Left ventricle myocardium inferior (tissue), 1 donor: ENCODE data around the gene TESPA1. TPM values are rescaled to one million over a fixed set of nuclear protein-coding genes. Genes with fewer than 3 reads are reported as not detected.
"Not testable (repeated sequence)": the region's sequence is repeated elsewhere in the genome, so short reads cannot be mapped to it uniquely, and the experiment has no call there.

ENCODE experiments used
- DNase-seq: peaks from one replicate; pipeline ENCODE4 v3.0.0-alpha.2; 2020
- H3K27ac ChIP-seq: fragments of 200-600 bp; replicated peaks from 2 replicates; pipeline ENCODE4 v1.8.0; 2021
- H3K27me3 ChIP-seq: fragments of 200-600 bp; 2 replicates; pipeline ENCODE4 v1.8.0; 2021; ENCODE audit warnings: low read depth
- H3K36me3 ChIP-seq: fragments of 200-600 bp; 2 replicates; pipeline ENCODE4 v1.8.0; 2021
- H3K4me1 ChIP-seq: fragments of 200-600 bp; 2 replicates; pipeline ENCODE4 v1.8.0; 2021
- H3K4me3 ChIP-seq: fragments of 200-600 bp; 2 replicates; pipeline ENCODE4 v1.8.0; 2021; ENCODE audit warnings: mild to moderate bottlenecking, moderate library complexity
- H3K9me3 ChIP-seq: fragments of 200-600 bp; replicated peaks from 2 replicates; pipeline ENCODE4 v1.8.0; 2021
- CTCF ChIP-seq: fragments of 200-600 bp; IDR thresholded peaks from 2 replicates; pipeline ENCODE4 v1.8.0; 2021; ENCODE audit warnings: antibody characterized with exemption, mild to moderate bottlenecking, borderline replicate concordance
- intact Hi-C: fragments of 100-400 bp; cut with micrococcal nuclease; formaldehyde crosslinking; loops from one replicate; pipeline ENCODE4 v1.11.0; 2022
- total RNA-seq: library from RNA; stranded (reverse); fragmentation: NEBNext Ultra II Directional; extraction: Animal tissue kit (Norgen Biotek cat#: 25700); gene quantifications from one replicate; pipeline ENCODE4 v1.2.1, GENCODE V29; 2021
- donor health status: DM: no; HTN: yes; CAD: no; lungs with severe emphysema.

The TESPA1 gene
- total RNA-seq, 1 donor from 2014 or later, result 0.27 TPM

- Histone ChIP-seq H3K9me3 (no peaks in the 10 kb centered on the region), H3K4me1 (no peaks in the 10 kb centered on the region), H3K4me3 (no peak overlapping the region), H3K27ac (no peak overlapping the region), H3K36me3 (no peaks in the 10 kb centered on the region), H3K27me3 (peaks cover 53% of the 10 kb centered on the region)
- TF ChIP-seq CTCF, result no peak
- intact Hi-C loops, result no loop called here
- no peak for DNase-seq
These were observed 30.3 kb downstream of the TESPA1 start for GRCh38 chr12:54954228-54954627.

GRCh38 chr12:54950071-54950727 lies 34.4 kb downstream of the TESPA1 start:
- no peak for TF ChIP-seq CTCF
- no peak for DNase-seq
- H3K27me3 ChIP-seq, result peaks cover 18% of the 10 kb centered on the region
- H3K36me3 ChIP-seq, result no peaks in the 10 kb centered on the region
- H3K27ac ChIP-seq, result peak overlapping the region; percentile 63
- intact Hi-C loops, result no loop called here
- H3K4me3 ChIP-seq, result no peak overlapping the region
- no peaks in the 10 kb centered on the region for H3K4me1 ChIP-seq
- no peaks in the 10 kb centered on the region for H3K9me3 ChIP-seq

- no peaks in the 10 kb centered on the region for H3K36me3 ChIP-seq
- no peak for DNase-seq
- peaks cover 13% of the 10 kb centered on the region for H3K27me3 ChIP-seq
- H3K4me1 ChIP-seq, result no peaks in the 10 kb centered on the region
- H3K4me3 ChIP-seq, result no peak overlapping the region
- peak overlapping the region; percentile 75 for H3K27ac ChIP-seq
- TF ChIP-seq CTCF, result no peak
- intact Hi-C loops, result no loop called here
- no peaks in the 10 kb centered on the region for H3K9me3 ChIP-seq
These were observed 35.4 kb downstream of the TESPA1 start for GRCh38 chr12:54949073-54949711.

GRCh38 chr12:54948171-54948570 lies 36.4 kb downstream of the TESPA1 start:
- no peak for DNase-seq
- Histone ChIP-seq H3K4me3 (no peak overlapping the region), H3K4me1 (no peaks in the 10 kb centered on the region), H3K27ac (peak overlapping the region; percentile 75), H3K36me3 (no peaks in the 10 kb centered on the region), H3K27me3 (peaks cover 9% of the 10 kb centered on the region), H3K9me3 (no peaks in the 10 kb centered on the region)
- TF ChIP-seq CTCF, result no peak
- intact Hi-C loops, result no loop called here

GRCh38 chr12:54945082-54945481 lies 39.5 kb downstream of the TESPA1 start:
- Histone ChIP-seq H3K9me3 (no peaks in the 10 kb centered on the region), H3K27ac (no peak overlapping the region), H3K27me3 (peaks cover 6% of the 10 kb centered on the region), H3K4me3 (no peak overlapping the region), H3K4me1 (no peaks in the 10 kb centered on the region), H3K36me3 (no peaks in the 10 kb centered on the region)
- TF ChIP-seq CTCF, result no peak
- intact Hi-C loops, result no loop called here
- no peak for DNase-seq

GRCh38 chr12:54943292-54943691 lies 41.3 kb downstream of the TESPA1 start:
- intact Hi-C loops, H3K4me1 ChIP-seq, H3K36me3 ChIP-seq, H3K9me3 ChIP-seq, H3K27ac ChIP-seq, H3K4me3 ChIP-seq, H3K27me3 ChIP-seq, DNase-seq: not testable (repeated sequence)
